Right lobe of liver (tissue), 4 donors: ENCODE data around the gene NPY4R.
"Not testable (repeated sequence)": the region's sequence is repeated elsewhere in the genome, so short reads cannot be mapped to it uniquely, and the experiment has no call there.

ENCODE experiments used
- POLR2A ChIP-seq: fragments of 450-650 bp; IDR thresholded peaks from one replicate; pipeline ENCODE4 v1.6.1; 2017; ENCODE audit warnings: antibody characterized with exemption, mild to moderate bottlenecking
- TF ChIP-seq, protein P1 (sequence below), 4 donors: fragments of 200-600 bp in 3 of 4; fragments of 450-650 bp in 1 of 4; IDR thresholded peaks; one replicate each; pipeline versions ENCODE4 v1.5.1 to v1.8.0; 2016 to 2022; ENCODE audit warnings: antibody characterized with exemption in 4 of 4, mild to moderate bottlenecking in 2 of 4
- donor health status: DM: no; HTN: no; CAD: no.
- donor health status: DM: no; HTN: no; CAD: no.
- donor health status: DM: no; HTN: yes; CAD: no.

DNA sequence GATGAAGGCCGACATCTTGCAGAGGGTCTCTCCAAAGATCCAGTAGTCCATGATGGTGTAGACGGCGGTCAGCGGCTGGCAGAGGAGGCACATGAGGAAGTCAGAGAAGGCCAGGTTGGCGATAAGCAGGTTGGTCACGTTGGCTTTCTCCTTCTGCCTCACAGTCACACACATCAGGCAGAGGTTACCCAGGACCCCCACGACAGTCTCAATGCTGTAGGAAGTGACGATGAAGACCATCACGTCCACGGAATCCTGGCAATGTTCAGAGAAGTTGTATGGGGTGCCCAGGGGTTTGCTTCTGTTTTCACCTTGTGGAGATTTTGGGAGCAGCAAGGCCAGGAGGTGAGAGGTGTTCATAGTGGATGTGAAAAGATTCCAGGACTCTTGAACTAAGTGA, 3.5 kb downstream of the NPY4R start:
- TF ChIP-seq, protein P1, sequence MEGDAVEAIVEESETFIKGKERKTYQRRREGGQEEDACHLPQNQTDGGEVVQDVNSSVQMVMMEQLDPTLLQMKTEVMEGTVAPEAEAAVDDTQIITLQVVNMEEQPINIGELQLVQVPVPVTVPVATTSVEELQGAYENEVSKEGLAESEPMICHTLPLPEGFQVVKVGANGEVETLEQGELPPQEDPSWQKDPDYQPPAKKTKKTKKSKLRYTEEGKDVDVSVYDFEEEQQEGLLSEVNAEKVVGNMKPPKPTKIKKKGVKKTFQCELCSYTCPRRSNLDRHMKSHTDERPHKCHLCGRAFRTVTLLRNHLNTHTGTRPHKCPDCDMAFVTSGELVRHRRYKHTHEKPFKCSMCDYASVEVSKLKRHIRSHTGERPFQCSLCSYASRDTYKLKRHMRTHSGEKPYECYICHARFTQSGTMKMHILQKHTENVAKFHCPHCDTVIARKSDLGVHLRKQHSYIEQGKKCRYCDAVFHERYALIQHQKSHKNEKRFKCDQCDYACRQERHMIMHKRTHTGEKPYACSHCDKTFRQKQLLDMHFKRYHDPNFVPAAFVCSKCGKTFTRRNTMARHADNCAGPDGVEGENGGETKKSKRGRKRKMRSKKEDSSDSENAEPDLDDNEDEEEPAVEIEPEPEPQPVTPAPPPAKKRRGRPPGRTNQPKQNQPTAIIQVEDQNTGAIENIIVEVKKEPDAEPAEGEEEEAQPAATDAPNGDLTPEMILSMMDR (IDR thresholded peaks at IDR 0.05): not testable (repeated sequence)
- TF ChIP-seq POLR2A: not testable (repeated sequence)
